Mucosa of rectum (tissue), 2 donors: Measurements from ENCODE around the gene MMAB.

Experiments used
- H3K27ac ChIP-seq, 2 donors: one replicate each; pipeline ENCODE4 v1.7.0; 2013; ENCODE audit warnings: inconsistent platforms in 2 of 2, low read depth in 2 of 2, low read length in 2 of 2
- H3K27me3 ChIP-seq, 2 donors: one replicate each; pipeline ENCODE4 v1.7.0; 2013; ENCODE audit warnings: low read length in 2 of 2; ENCODE audit not compliant: control insufficient read depth in 2 of 2, insufficient read depth in 2 of 2
- H3K36me3 ChIP-seq, 2 donors: one replicate each; pipeline ENCODE4 v1.7.0; 2013; ENCODE audit warnings: low read length in 2 of 2; ENCODE audit not compliant: control insufficient read depth in 2 of 2, insufficient read depth in 2 of 2
- H3K4me1 ChIP-seq, 2 donors: one replicate each; pipeline ENCODE4 v1.7.0; 2013; ENCODE audit warnings: low read length in 2 of 2, mild to moderate bottlenecking in 1 of 2; ENCODE audit not compliant: control insufficient read depth in 2 of 2, insufficient read depth in 2 of 2
- H3K4me3 ChIP-seq, 2 donors: one replicate each; pipeline ENCODE4 v1.7.0; 2013; ENCODE audit warnings: low read length in 2 of 2
- H3K9ac ChIP-seq, 2 donors: one replicate each; pipeline ENCODE4 v1.7.0; 2013; ENCODE audit warnings: low read length in 2 of 2, low read depth in 1 of 2, mild to moderate bottlenecking in 1 of 2
- H3K9me3 ChIP-seq, 2 donors: one replicate each; pipeline ENCODE4 v1.7.0; 2013; ENCODE audit warnings: low read length in 2 of 2; ENCODE audit not compliant: control insufficient read depth in 2 of 2
- donor health status: healthy.
- donor health status: Normal muscosa, but diverticular disease.

MMAB gene

DNA sequence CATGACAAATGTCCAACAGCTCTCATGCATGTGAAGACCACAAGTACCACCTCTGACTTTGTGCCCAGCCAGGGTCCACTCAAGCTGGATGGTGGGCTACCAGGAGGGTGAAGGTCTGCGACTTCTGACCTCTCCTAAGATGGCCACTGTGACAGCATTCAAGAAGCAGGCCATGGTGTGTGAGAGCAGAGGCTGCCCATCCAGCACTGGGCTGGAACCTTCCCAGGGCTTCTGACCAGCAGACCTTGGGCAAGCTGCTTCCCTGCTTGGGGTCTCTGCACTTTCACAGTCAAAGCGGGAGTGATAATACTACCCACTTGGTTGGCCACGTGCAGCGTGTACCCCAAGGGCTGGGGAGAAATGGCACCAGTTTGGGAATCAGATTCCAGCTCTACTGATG is 10.4 kb downstream of the MMAB start:
- no peak overlapping the region for H3K4me3 ChIP-seq
- no peaks in the 10 kb centered on the region for H3K27me3 ChIP-seq
- peaks cover 9 to 12% of the 10 kb centered on the region in 2 donors for H3K4me1 ChIP-seq
- peaks cover 8 to 29% of the 10 kb centered on the region in 2 donors for H3K36me3 ChIP-seq
- no peak overlapping the region for H3K27ac ChIP-seq
- H3K9me3 ChIP-seq: no peaks in the 10 kb centered on the region
- no peak overlapping the region for H3K9ac ChIP-seq

GRCh38 chr12:109561711-109562030 is 11.6 kb downstream of the MMAB start:
- peaks cover 7 to 28% of the 10 kb centered on the region in 2 donors for H3K36me3 ChIP-seq

DNA sequence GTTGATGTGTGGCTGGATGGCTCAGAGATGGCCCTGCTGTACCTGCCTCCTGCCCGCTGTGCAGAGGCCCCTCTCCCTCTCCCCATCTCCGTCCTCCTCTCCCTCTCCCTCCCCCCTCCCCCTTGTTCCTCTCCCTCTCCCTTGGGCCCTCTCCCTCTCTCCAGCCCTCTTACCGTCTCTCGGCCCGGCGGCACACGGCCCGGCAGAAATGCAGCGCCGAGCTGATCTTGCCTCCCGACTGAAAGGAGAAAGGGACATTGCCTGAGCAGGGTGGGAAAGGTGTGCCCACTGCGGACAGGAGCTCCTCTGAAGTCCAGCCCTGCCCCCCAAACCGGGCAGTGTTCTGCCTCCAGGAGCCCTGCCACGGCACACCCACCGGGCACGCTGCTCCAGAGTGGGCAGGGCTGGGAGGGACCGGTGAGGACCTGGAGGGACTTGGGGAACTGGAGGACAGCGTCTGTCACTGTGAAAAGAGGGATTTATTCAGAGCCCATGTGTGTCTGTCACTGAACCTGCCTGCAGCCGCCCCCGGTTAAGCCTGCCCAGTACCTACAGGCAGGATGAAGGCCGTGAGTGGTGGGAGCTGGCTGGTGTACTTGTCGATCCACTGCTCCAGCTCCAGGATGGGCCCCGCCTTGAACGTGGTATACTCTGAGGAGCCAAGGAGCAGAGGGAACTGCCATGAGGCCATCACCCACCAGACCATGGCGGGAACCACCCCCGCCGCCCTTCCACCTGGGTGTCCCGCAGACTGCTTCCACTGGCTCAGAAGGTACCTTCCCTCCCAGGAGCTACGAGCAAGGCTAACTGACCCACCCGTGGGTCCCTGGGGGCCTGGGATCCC is 12.2 kb downstream of the MMAB start:
- no peaks in the 10 kb centered on the region for H3K9me3 ChIP-seq
- no peak overlapping the region for H3K27ac ChIP-seq
- H3K4me3 ChIP-seq: no peak overlapping the region
- H3K36me3 ChIP-seq: peaks cover 7 to 22% of the 10 kb centered on the region in 2 donors
- no peaks in the 10 kb centered on the region for H3K27me3 ChIP-seq
- no peak overlapping the region for H3K9ac ChIP-seq
- peaks cover 9 to 13% of the 10 kb centered on the region in 2 donors for H3K4me1 ChIP-seq

More at GRCh38 chr12:109561711-109562030, 11.6 kb downstream of the MMAB start:
- H3K9me3 ChIP-seq: no peaks in the 10 kb centered on the region
- no peaks in the 10 kb centered on the region for H3K27me3 ChIP-seq
- no peak overlapping the region for H3K4me3 ChIP-seq
- H3K27ac ChIP-seq: no peak overlapping the region
- no peak overlapping the region for H3K9ac ChIP-seq
- peaks cover 9 to 13% of the 10 kb centered on the region in 2 donors for H3K4me1 ChIP-seq

DNA sequence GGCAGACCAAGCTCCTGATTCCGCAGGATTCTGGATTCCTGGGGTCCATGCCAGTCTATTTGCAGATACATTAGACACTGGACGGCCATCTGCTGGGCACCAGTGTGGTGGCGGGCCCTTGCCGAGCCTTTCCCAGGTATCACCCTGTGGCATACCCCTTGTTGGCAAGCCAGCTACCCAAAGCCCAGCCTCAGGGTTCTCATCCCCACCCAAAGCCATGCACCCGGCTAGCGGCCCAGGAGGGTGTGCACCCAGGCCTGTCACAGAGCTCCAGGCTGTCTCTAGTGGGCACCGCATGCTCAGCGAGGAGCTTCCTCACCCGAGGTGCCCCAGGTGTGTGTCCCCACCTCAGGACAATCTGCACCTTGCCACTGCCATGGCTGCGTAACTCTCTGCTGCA is 13.7 kb downstream of the MMAB start:
- Histone ChIP-seq H3K4me3 (no peak overlapping the region), H3K36me3 (peaks cover 3 to 11% of the 10 kb centered on the region in 2 donors), H3K4me1 (peaks cover 9 to 13% of the 10 kb centered on the region in 2 donors), H3K27ac (no peak overlapping the region), H3K9ac (no peak overlapping the region), H3K9me3 (no peaks in the 10 kb centered on the region), H3K27me3 (no peaks in the 10 kb centered on the region)

DNA sequence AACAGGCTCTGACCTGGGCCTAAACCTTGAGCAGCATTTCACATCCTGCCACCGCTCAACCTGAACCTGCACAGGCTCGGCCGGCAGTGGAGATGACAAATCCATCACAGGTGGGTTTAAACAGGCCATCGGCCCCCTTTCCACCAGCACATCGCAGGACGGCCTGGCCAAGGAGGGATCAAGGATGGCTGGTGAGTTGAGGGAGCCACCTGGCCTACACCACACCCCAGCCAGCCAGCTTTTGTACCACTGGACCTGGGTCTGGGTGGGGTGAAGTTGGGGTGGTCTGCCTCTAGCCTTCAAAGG is 14.2 kb downstream of the MMAB start:
- H3K4me1 ChIP-seq: peaks cover 9 to 13% of the 10 kb centered on the region in 2 donors
- H3K27ac ChIP-seq: peak overlapping the region in 1 of 2 donors; percentile 55
- H3K9me3 ChIP-seq: no peaks in the 10 kb centered on the region
- H3K4me3 ChIP-seq: no peak overlapping the region
- no peaks in the 10 kb centered on the region for H3K27me3 ChIP-seq
- H3K36me3 ChIP-seq: peaks cover 3 to 10% of the 10 kb centered on the region in 2 donors
- H3K9ac ChIP-seq: peak overlapping the region in 1 of 2 donors; percentile 22

GRCh38 chr12:109558374-109559199 is 14.7 kb downstream of the MMAB start:
- H3K36me3 ChIP-seq: peaks cover 0 to 10% of the 10 kb centered on the region in 2 donors
- H3K27ac ChIP-seq: peak overlapping the region in 1 of 2 donors; percentile 55
- H3K9me3 ChIP-seq: no peaks in the 10 kb centered on the region
- H3K9ac ChIP-seq: peak overlapping the region in 1 of 2 donors; percentile 24
- no peak overlapping the region for H3K4me3 ChIP-seq
- H3K27me3 ChIP-seq: no peaks in the 10 kb centered on the region
- peaks cover 9 to 13% of the 10 kb centered on the region in 2 donors for H3K4me1 ChIP-seq

GRCh38 chr12:109557805-109558204 is 15.5 kb downstream of the MMAB start:
- Histone ChIP-seq H3K4me1 (peaks cover 9 to 13% of the 10 kb centered on the region in 2 donors), H3K36me3 (peaks cover 0 to 7% of the 10 kb centered on the region in 2 donors)

DNA sequence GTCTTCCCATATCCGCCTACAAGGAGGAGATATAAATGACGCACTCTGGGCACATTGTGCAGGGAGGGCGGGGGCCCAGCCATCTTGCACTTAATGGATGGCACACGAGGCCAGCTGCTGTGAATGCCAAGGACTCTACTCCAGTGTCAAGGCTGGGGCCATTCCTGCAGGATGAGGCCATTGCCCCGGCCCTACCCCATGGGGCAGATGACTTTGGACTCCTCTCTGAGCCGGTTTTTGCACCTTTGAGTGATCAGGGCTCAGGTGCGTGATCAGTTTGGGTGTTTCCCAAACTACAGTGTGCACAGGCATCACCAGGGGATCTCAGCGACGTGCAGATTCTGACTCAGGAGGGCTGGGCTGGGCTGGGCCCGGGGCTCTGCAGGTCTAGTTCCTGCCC is 16.1 kb downstream of the MMAB start:
- H3K4me3 ChIP-seq: no peak overlapping the region
- peaks cover 0 to 7% of the 10 kb centered on the region in 2 donors for H3K36me3 ChIP-seq
- H3K9me3 ChIP-seq: no peaks in the 10 kb centered on the region
- peaks cover 9 to 13% of the 10 kb centered on the region in 2 donors for H3K4me1 ChIP-seq
- peaks cover 0 to 3% of the 10 kb centered on the region in 2 donors for H3K27me3 ChIP-seq
- no peak overlapping the region for H3K27ac ChIP-seq
- H3K9ac ChIP-seq: no peak overlapping the region

More at GRCh38 chr12:109557805-109558204, 15.5 kb downstream of the MMAB start:
- H3K9me3 ChIP-seq: no peaks in the 10 kb centered on the region
- no peak overlapping the region for H3K9ac ChIP-seq
- H3K27me3 ChIP-seq: peaks cover 0 to 3% of the 10 kb centered on the region in 2 donors
- H3K27ac ChIP-seq: no peak overlapping the region
- H3K4me3 ChIP-seq: no peak overlapping the region

GRCh38 chr12:109555431-109556315 is 17.6 kb downstream of the MMAB start:
- peaks cover 9 to 13% of the 10 kb centered on the region in 2 donors for H3K4me1 ChIP-seq
- H3K4me3 ChIP-seq: no peak overlapping the region
- no peak overlapping the region for H3K9ac ChIP-seq
- H3K36me3 ChIP-seq: no peaks in the 10 kb centered on the region
- H3K27ac ChIP-seq: no peak overlapping the region
- peaks cover 0 to 3% of the 10 kb centered on the region in 2 donors for H3K27me3 ChIP-seq
- no peaks in the 10 kb centered on the region for H3K9me3 ChIP-seq
